Heart right ventricle (tissue), 16 donors: ENCODE data around the gene GRIK4. TPM values are rescaled to one million over a fixed set of nuclear protein-coding genes. Genes with fewer than 3 reads are reported as not detected.

Experiments
- ATAC-seq, 8 donors: fragments of 200-7000 bp; cut with Tn5 transposase; one replicate each; pipeline ENCODE4 v1.9.1; 2020; ENCODE audit warnings: mild to moderate bottlenecking in 8 of 8, moderate library complexity in 8 of 8, moderate number of reproducible peaks in 1 of 8
- DNase-seq, 2 donors: peaks; one replicate each; pipeline ENCODE4 v3.0.0-alpha.2; 2020
- H3K27ac ChIP-seq, 10 donors: fragments of 200-600 bp; sonication (generic) in 2 of 10; one replicate each; pipeline versions ENCODE4 v1.5.0 to v1.8.0; 2020 to 2022; ENCODE audit warnings: mild to moderate bottlenecking in 3 of 10
- H3K27me3 ChIP-seq, 7 donors: fragments of 200-600 bp; one replicate each; pipeline ENCODE4 v1.8.0; 2021 to 2022; ENCODE audit warnings: mild to moderate bottlenecking in 2 of 7
- H3K36me3 ChIP-seq, 9 donors: fragments of 200-600 bp; sonication (generic) in 1 of 9; one replicate each; pipeline versions ENCODE4 v1.5.0 to v1.8.0; 2020 to 2022; ENCODE audit warnings: mild to moderate bottlenecking in 2 of 9
- H3K4me1 ChIP-seq, 9 donors: fragments of 200-600 bp; sonication (generic) in 1 of 9; one replicate each; pipeline versions ENCODE4 v1.5.0 to v1.8.0; 2020 to 2022; ENCODE audit warnings: mild to moderate bottlenecking in 4 of 9
- H3K4me3 ChIP-seq, 10 donors: fragments of 200-600 bp; sonication (generic) in 2 of 10; one replicate each; pipeline versions ENCODE4 v1.5.0 to v1.8.0; 2020 to 2022; ENCODE audit warnings: mild to moderate bottlenecking in 7 of 10, moderate library complexity in 2 of 10
- H3K9me3 ChIP-seq, 11 donors: fragments of 200-600 bp in 10 of 11; sonication (generic) in 2 of 11; one replicate each; pipeline versions ENCODE4 v1.5.0 to v1.8.0; 2013 to 2022; ENCODE audit warnings: mild to moderate bottlenecking in 2 of 11, control low read depth in 1 of 11, moderate library complexity in 1 of 11
- CTCF ChIP-seq, 9 donors: fragments of 200-600 bp; sonication (generic) in 2 of 9; IDR thresholded peaks; one replicate each; pipeline versions ENCODE4 v1.5.0 to v1.8.0; 2021 to 2022; ENCODE audit warnings: antibody characterized with exemption in 9 of 9, mild to moderate bottlenecking in 5 of 9, moderate library complexity in 1 of 9
- WGBS, 2 donors: extraction: QIAGEN DNeasy Blood & Tissue Kit; methylation state at CpG; one replicate each; pipeline ENCODE4 v1.1.7; 2013; ENCODE audit warnings: inconsistent platforms in 1 of 2; 5-methylcytosine and 5-hydroxymethylcytosine counted together
- intact Hi-C, 10 donors: fragments of 100-400 bp; cut with DNase I; formaldehyde crosslinking; loops; one replicate each; pipeline versions ENCODE4 v1.11.1 to v1.14.2; 2022
- polyA plus RNA-seq, 2 donors: library from polyadenylated mRNA; stranded (reverse); fragments of 200-250 nt; gene quantifications; one replicate each; pipeline ENCODE4 v1.2.3, GENCODE V29; 2013
- total RNA-seq, 10 donors: library from RNA; stranded (reverse); fragmentation: NEBNext Ultra II Directional in 3 of 10; extraction: Animal tissue kit (Norgen Biotek cat#: 25700) in 3 of 10; gene quantifications; one replicate each; pipeline versions ENCODE4 v1.2.1 to v1.2.4, GENCODE V29; 2021 to 2023
- donor health status: Arrhythmogenic right ventricular cardiomyopathy.
- donor health status: ischemic (EF 13 %, LVEDD 7.1; RV severe dilation, severe dysfunction).
- donor health status: healthy with polysubstance abuse.
- donor health status: DM: no; HTN: yes; CAD: no.
- donor health status: DM: no; HTN: no; CAD: no.
- donor health status: ischemic (EF 25% LVEDD 6.9; RV normal size, moderate dysfunction).
- donor health status: ischemic (EF 25% LVEDD 5.7; RV mildly dilated, moderate dysfunction).
- donor health status: healthy.
- donor health status: DM: yes; HTN: yes; CAD: no.
- donor health status: Ischemic cardiomyopathy.
- donor health status: ischemic (EF 35%, LVEDD 5.7; RV mildly dilated, moderate dysfunction).
- donor health status: nonischemic (EF 11% LVEDD 7.7; RV severe dilation, severe dysfunction).
- donor health status: DM: yes; HTN: yes; CAD: no.
- donor health status: PGD.
- donor health status: ischemic (EF 29% LVEDD 5.4; RV normal size, mild dysfunction).
- donor health status: nonischemic (EF 23%, LVEDD 6.1; RV moderate dilation, normal function).

GRIK4 gene
- total and polyA plus RNA-seq, 12 donors = 0.01 to 0.85 (median 0.37) TPM; not detected in 6

DNA sequence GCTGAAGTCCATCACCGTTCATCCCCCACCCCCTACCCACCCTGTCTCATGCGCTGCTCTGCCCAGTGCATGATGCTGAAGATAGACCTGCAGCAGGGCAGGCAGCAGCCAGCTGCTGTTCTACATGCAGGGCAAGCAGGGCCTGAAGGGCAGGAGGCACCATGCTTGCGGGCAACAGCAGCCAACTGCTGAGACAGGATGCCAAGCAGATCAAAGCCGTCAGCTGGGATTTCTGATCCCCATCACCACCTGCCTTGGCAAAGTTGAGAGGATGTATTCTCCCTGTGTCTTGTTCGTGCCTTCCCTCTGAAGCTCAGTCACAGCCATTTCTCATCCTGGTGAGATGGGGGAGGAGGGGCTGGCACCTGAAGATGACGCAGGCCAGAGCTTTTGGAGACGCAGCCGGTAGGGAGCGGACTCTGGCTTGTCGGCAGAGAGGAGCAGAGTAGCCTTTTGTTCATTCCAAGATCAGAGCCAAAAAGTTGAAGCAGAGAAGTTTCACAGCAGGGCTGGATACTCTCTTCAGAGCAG lies 227.0 kb downstream of the GRIK4 start:
- H3K9me3 ChIP-seq = peaks cover 0 to under 1% (median 0%) of the 10 kb centered on the region in 11 donors
- intact Hi-C loops = no loop called here
- no peaks in the 10 kb centered on the region for H3K4me1 ChIP-seq
- no peak overlapping the region for H3K4me3 ChIP-seq
- 71 to 72% methylated on average over 10 of the region's 10 CpGs for WGBS, 2 donors
- ATAC-seq (no peak), DNase-seq (no peak)
- peaks cover 0 to 12% (median 0%) of the 10 kb centered on the region in 7 donors for H3K27me3 ChIP-seq
- TF ChIP-seq CTCF (IDR thresholded peaks at IDR 0.05) = no peak
- H3K36me3 ChIP-seq = no peaks in the 10 kb centered on the region
- H3K27ac ChIP-seq = no peak overlapping the region

GRCh38 chr11:120739780-120740179 lies 228.2 kb downstream of the GRIK4 start:
- Histone ChIP-seq H3K36me3 (no peaks in the 10 kb centered on the region), H3K27me3 (peaks cover 0 to 21% (median 9%) of the 10 kb centered on the region in 7 donors), H3K9me3 (no peaks in the 10 kb centered on the region), H3K4me1 (no peaks in the 10 kb centered on the region), H3K4me3 (no peak overlapping the region), H3K27ac (no peak overlapping the region)
- ATAC-seq (peak in 1 of 8 donors; percentile 50), DNase-seq (no peak)
- TF ChIP-seq CTCF (IDR thresholded peaks at IDR 0.05) = no peak
- WGBS, 2 donors = 63 to 81% methylated on average over 3 of the region's 3 CpGs
- intact Hi-C loops = no loop called here

DNA sequence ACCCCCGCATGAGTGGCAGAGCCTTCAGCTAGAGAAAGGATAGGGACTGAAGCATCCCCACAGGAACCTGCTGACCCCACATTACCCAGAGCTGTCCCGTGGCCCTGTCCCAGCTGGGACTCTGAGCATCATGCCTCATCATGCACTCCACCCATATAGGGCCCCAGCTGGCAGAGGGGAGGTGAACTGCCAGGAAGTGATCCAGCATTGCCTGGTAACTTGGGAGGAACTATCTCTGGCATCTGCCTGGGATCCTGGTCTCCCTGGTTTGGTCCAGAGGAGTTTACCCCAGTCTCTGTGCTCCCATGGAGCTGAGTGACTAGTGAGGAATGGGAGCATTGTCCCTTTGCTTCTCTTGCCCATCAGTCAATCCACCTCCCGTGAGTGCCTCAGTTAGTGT lies 228.8 kb downstream of the GRIK4 start:
- no peaks in the 10 kb centered on the region for H3K4me1 ChIP-seq
- no peak for DNase-seq
- ATAC-seq = peak in 1 of 8 donors; percentile 29
- H3K9me3 ChIP-seq = no peaks in the 10 kb centered on the region
- no peak overlapping the region for H3K4me3 ChIP-seq
- no peak for TF ChIP-seq CTCF (IDR thresholded peaks at IDR 0.05)
- H3K27ac ChIP-seq = no peak overlapping the region
- H3K36me3 ChIP-seq = no peaks in the 10 kb centered on the region
- WGBS, 2 donors = 77 to 86% methylated on average over 3 of the region's 3 CpGs
- intact Hi-C loops = no loop called here
- peaks cover 0 to 23% (median 12%) of the 10 kb centered on the region in 7 donors for H3K27me3 ChIP-seq

GRCh38 chr11:120744016-120744994 lies 232.8 kb downstream of the GRIK4 start:
- Histone ChIP-seq H3K27me3 (peaks cover 0 to 60% (median 42%) of the 10 kb centered on the region in 7 donors), H3K36me3 (no peaks in the 10 kb centered on the region), H3K27ac (no peak overlapping the region), H3K4me1 (peaks cover 0 to 13% (median 5%) of the 10 kb centered on the region in 9 donors), H3K4me3 (no peak overlapping the region), H3K9me3 (no peaks in the 10 kb centered on the region)
- no peak for TF ChIP-seq CTCF (IDR thresholded peaks at IDR 0.05)
- DNase-seq (no peak), ATAC-seq (no peak)
- intact Hi-C loops = no loop called here
- WGBS, 2 donors = 81 to 83% methylated on average over 14 of the region's 14 CpGs
